Measurements from ENCODE around the gene CMC2. TPM values are rescaled to one million over a fixed set of nuclear protein-coding genes. Genes with fewer than 3 reads are reported as not detected.

The CMC2 gene
- total and polyA plus RNA-seq, 2 of the 8 experiments (the other 6 are each of a cell fraction or from before 2014, with no cell fraction given): 66.6 to 116 TPM

DNA sequence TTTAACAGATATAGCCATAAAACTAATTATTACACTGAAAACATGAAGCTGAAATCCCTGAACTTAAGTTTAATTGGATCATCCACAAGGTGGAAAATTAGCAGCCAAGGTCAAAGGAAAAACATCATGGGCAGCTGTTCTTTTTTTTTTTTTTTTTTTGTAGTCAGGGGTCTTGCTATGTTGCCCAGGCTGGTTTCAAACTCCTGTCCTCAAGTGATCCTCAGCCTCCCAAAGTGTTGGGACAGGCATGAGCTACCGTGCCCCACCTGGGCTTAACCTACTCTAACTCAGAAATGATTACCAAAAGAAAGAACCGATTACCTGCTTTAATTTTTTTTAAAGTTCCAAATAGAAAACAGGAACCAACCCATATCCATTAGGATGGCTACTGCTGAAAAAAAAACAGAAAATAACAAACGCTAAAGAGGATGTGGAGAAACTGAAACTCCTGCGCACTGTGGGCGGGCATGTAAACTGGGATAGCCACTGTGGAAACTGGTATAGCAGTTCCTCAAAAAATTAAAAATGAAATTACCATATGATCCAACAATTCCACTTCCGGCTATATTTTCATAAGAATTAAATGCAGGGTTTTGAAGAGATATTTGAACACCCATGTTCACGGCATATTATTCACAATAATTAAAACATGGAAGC lies 8.6 kb downstream of the CMC2 start:
- H3K27ac ChIP-seq (ENCODE audit: low read depth, low read length): no peak overlapping the region
- no peak overlapping the region for H2BK12ac ChIP-seq (ENCODE audit: low read depth, low read length)
- H3K9ac ChIP-seq (replicated peaks in 1 of 4; ENCODE audit: extremely low read depth in 1 of 4, low read depth in 3 of 4, low read length in 3 of 4): no peak overlapping the region
- H3K56ac ChIP-seq (replicated peaks; ENCODE audit: insufficient read length, low read depth, low read length): no peak overlapping the region
- no peak overlapping the region for H2BK5ac ChIP-seq (ENCODE audit: low read depth, low read length)
- no peak overlapping the region for H3K4me3 ChIP-seq (ENCODE audit: extremely low read depth in 1 of 4, insufficient read depth in 2 of 4, low read depth in 3 of 4, low read length in 4 of 4)
- ChIA-PET CTCF (ENCODE audit: partially characterized antibody) (interaction anchor here (1.8 kb wide), 1 partner anchor 23 kb away, joined by 5 read pairs; no protein-coding TSS in a partner anchor), POLR2A (ENCODE audit: partially characterized antibody) (interaction anchor here (0.6 kb wide), 1 partner anchor 58 kb away, joined by 3 read pairs; no protein-coding TSS in a partner anchor)
- no peak overlapping the region for H3K4me2 ChIP-seq (ENCODE audit: insufficient read depth in 1 of 2, low read depth in 2 of 2, low read length in 2 of 2)
- DNase-seq (ENCODE audit: low read depth in 1 of 2, low spot score in 2 of 2): no peak
- H3K4ac ChIP-seq (replicated peaks; ENCODE audit: insufficient read length, low read depth, low read length): no peak overlapping the region
- no peaks in the 10 kb centered on the region for H3K27me3 ChIP-seq (replicated peaks in 1 of 4; ENCODE audit: control insufficient read depth in 3 of 4, extremely low read depth in 1 of 4, insufficient read depth in 3 of 4, low read length in 3 of 4)
- H3K79me1 ChIP-seq (ENCODE audit: low read depth, low read length): peaks cover 2% of the 10 kb centered on the region; the same call in 1 of the 2 replicates
- peaks cover 0 to 75% of the 10 kb centered on the region in 2 experiments; a peak in 2 of 4 replicates for H3K79me2 ChIP-seq (ENCODE audit: control insufficient read depth in 1 of 2, insufficient read depth in 2 of 2, low read length in 2 of 2)
- 0 out of 2 replicates have a peak, but pooled peaks have one; percentile 24 for TF ChIP-seq KDM1A (IDR thresholded peaks at IDR 0.05; ENCODE audit: borderline replicate concordance, low read length)
- no peak for TF ChIP-seq BACH1 (IDR thresholded peaks at IDR 0.05; ENCODE audit: low read length)
- no peak overlapping the region for H2BK20ac ChIP-seq (ENCODE audit: low read length)
- H4K8ac ChIP-seq (ENCODE audit: extremely low read depth, insufficient read depth, low read length): no peak overlapping the region
- FAIRE-seq: no peak
- H3K23ac ChIP-seq (ENCODE audit: insufficient read length): no peak overlapping the region
- no peak overlapping the region for H2AK5ac ChIP-seq (ENCODE audit: low read depth, low read length)
- H2AFZ ChIP-seq (ENCODE audit: low read length): no peak overlapping the region
- no peak overlapping the region for H4K5ac ChIP-seq (ENCODE audit: insufficient read length, low read depth, low read length)
- no peaks in the 10 kb centered on the region for H3K9me3 ChIP-seq (ENCODE audit: insufficient read depth in 2 of 2, low read depth in 1 of 2, low read length in 1 of 2)
- no peaks in the 10 kb centered on the region for H3K36me3 ChIP-seq (ENCODE audit: control insufficient read depth in 2 of 4, insufficient read depth in 4 of 4, low read length in 3 of 4)
- no peaks in the 10 kb centered on the region for H3K4me1 ChIP-seq (replicated peaks in 1 of 4; ENCODE audit: control insufficient read depth in 3 of 4, insufficient read depth in 4 of 4, low read length in 3 of 4)
- H2BK120ac ChIP-seq (replicated peaks; ENCODE audit: low read depth, low read length): no peak overlapping the region
- no peak overlapping the region for H3K18ac ChIP-seq (ENCODE audit: extremely low read depth, low read length)
- WGBS, 2 experiments (ENCODE audit: extremely low coverage in 1 of 2, insufficient coverage in 1 of 2, insufficient read length in 1 of 2, insufficient replicate concordance in 2 of 2, low coverage in 1 of 2, low lambda C conversion rate in 2 of 2, missing lambda C conversion rate in 1 of 2): 88% methylated on average over 7 of the region's 7 CpGs; no CpG with 5 or more reads in 1 of the 2 experiments
- no peaks in the 10 kb centered on the region for H3K23me2 ChIP-seq (ENCODE audit: low read depth, low read length)
- H4K91ac ChIP-seq (replicated peaks; ENCODE audit: insufficient read length, low read length): no peak overlapping the region
- peaks cover 0 to 7% of the 10 kb centered on the region in 2 experiments for H4K20me1 ChIP-seq (replicated peaks in 1 of 2; ENCODE audit: control insufficient read depth in 1 of 2, insufficient read depth in 2 of 2, low read length in 2 of 2)
- no peak overlapping the region for H3K14ac ChIP-seq (ENCODE audit: insufficient read length)
- no peak overlapping the region for H2BK15ac ChIP-seq (ENCODE audit: low read length)
